Stomach (tissue), 4 donors: ENCODE measurements around the gene CHDH.

Experiments
- EP300 ChIP-seq: sonication (generic); formaldehyde crosslinking; IDR thresholded peaks from one replicate; pipeline ENCODE4 v1.6.1; 2017; ENCODE audit warnings: antibody characterized with exemption
- POLR2A ChIP-seq, 4 donors: fragments of 450-650 bp; IDR thresholded peaks; one replicate each; pipeline ENCODE4 v1.6.1; 2016; ENCODE audit warnings: antibody characterized with exemption in 4 of 4, control low read depth in 2 of 4, mild to moderate bottlenecking in 1 of 4, moderate library complexity in 1 of 4
- POLR2AphosphoS5 ChIP-seq, 3 donors: sonication (generic); formaldehyde crosslinking; IDR thresholded peaks; one replicate each; pipeline ENCODE4 v1.6.1; 2016; ENCODE audit warnings: antibody characterized with exemption in 3 of 3
- TF ChIP-seq, protein P1 (sequence below), 7 experiments: fragments of 450-650 bp in 4 of 7; fragments of 200-600 bp in 3 of 7; sonication (generic) in 3 of 7; IDR thresholded peaks; one replicate each; pipeline ENCODE4 v1.5.1; 2016 to 2019; ENCODE audit warnings: antibody characterized with exemption in 7 of 7, control low read depth in 2 of 7, mild to moderate bottlenecking in 1 of 7

DNA sequence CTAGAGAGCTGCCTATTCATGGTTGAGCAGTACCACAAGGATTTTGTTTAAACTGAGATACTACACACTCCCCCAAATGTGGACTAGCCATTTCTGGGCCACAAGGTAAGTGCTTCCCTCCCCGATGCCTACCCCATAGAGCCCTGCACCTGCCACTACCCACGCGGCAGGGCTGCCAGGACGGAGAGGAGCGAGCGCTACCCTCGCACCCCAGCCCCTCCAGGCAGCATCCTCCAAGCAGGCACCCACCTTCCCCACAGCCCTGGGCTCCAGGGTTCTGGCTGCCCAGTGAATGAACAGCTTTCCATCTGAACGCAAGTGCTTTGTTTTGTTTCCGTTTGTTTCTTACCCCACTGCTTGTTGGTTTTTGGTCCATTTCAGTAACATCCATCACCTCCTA lies 59.2 kb downstream of the CHDH start:
- TF ChIP-seq, protein P1, sequence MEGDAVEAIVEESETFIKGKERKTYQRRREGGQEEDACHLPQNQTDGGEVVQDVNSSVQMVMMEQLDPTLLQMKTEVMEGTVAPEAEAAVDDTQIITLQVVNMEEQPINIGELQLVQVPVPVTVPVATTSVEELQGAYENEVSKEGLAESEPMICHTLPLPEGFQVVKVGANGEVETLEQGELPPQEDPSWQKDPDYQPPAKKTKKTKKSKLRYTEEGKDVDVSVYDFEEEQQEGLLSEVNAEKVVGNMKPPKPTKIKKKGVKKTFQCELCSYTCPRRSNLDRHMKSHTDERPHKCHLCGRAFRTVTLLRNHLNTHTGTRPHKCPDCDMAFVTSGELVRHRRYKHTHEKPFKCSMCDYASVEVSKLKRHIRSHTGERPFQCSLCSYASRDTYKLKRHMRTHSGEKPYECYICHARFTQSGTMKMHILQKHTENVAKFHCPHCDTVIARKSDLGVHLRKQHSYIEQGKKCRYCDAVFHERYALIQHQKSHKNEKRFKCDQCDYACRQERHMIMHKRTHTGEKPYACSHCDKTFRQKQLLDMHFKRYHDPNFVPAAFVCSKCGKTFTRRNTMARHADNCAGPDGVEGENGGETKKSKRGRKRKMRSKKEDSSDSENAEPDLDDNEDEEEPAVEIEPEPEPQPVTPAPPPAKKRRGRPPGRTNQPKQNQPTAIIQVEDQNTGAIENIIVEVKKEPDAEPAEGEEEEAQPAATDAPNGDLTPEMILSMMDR (IDR thresholded peaks at IDR 0.05), result no peak
- TF ChIP-seq POLR2A (IDR thresholded peaks at IDR 0.05) (no peak), EP300 (no peak), POLR2AphosphoS5 (IDR thresholded peaks at IDR 0.05) (no peak)
